Measurements from ENCODE around the gene ITCH. TPM values are rescaled to one million over a fixed set of nuclear protein-coding genes. Genes with fewer than 3 reads are reported as not detected.

ITCH gene
- total RNA-seq, 1 experiment from 2014 or later = 63.9 TPM

Small RNA genes lying within 50 kb of the gene (microRNA-seq; reads per million reads assigned to microRNA genes)
- gene MIR644A (ENCODE audit: unreplicated experiment) = not detected

Other genes starting within 250 kb of the ITCH start
- gene ASIP, start 121.8 kb upstream of the ITCH start, total RNA-seq (2021; ENCODE audit: unreplicated experiment) = not detected
- 171 TPM for gene AHCY, start 59.9 kb upstream of the ITCH start, total RNA-seq (2021; ENCODE audit: unreplicated experiment)
- gene DYNLRB1, start 153.1 kb downstream of the ITCH start, total RNA-seq (2021; ENCODE audit: unreplicated experiment) = 155 TPM
- gene MAP1LC3A, start 195.4 kb downstream of the ITCH start, total RNA-seq (2021; ENCODE audit: unreplicated experiment) = 25.1 TPM